NCI-H1417 (cell line): ENCODE data around the gene NETO1.

Experiments used
- DNase-seq, 3 experiments: peaks; one replicate each; lab custom pipeline; 2025; lab: John Stamatoyannopoulos, UW

The NETO1 gene

DNA sequence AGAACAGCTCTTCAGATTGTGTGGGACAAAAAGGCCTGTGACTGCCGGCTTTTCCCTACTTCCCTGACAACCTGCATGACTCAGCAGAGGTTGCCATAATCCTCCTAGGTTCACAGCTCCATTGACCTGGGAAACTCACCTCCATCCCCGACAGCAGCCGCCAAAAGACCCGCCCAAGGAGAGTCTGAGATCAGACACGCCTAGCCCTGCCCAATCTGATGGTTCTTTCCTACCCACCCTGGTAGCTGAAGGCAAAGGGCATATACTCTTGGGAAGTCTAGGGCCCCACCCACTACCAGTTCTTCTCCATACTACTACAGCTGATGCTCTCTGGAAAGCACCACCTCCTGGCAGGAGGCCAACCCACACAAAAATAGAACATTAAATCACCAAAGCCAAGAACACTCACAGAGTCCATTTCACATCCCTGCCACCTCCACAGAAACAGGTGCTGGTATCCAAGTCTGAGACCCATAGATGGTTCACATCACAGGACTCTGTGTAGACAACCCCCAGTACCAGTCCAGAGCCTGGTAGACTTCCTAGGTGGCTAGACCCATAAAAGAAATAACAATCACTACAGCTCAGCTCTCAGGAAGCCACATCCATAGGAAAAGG, 140.6 kb downstream of the NETO1 start:
- peak in 1 of 3 experiments; percentile 44 for DNase-seq

DNA sequence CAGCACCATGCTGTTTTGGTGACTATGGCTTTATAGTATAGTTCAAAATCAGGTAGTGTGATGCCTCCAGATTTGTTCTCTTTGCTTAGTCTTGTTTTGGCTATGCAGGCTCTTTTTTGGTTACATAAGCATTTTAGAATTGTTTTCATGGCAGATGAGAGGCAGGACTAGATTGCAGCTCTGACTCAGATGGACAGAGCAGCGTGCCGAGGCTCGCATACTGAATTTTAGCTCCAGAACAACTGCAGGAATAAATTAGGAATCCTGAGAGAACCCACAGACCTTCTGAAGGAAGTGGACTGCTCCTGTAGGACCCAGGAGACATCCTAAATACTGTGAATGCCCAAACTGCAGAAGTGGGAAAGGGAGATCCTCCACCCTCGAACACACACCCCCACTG, 141.6 kb downstream of the NETO1 start:
- DNase-seq: no peak

DNA sequence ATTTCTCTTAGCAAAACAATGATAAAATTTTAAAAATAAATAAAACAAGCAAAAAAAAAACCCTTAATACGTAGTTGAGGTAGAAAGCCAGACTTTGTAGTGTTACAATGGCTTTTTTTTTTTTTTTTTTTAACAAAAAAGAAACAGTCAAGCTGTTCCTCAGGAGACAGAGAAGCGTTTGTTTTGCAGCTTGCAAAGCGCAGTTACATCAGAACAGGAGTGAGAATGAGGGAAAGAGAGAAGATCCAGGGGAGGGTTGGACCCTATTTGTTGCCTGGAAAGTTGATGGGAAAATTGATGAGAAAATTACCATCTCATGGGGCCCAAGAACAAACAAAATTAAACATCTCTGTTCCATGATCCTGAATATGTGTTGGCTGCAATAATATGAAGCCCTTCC, 146.5 kb downstream of the NETO1 start:
- no peak for DNase-seq

DNA sequence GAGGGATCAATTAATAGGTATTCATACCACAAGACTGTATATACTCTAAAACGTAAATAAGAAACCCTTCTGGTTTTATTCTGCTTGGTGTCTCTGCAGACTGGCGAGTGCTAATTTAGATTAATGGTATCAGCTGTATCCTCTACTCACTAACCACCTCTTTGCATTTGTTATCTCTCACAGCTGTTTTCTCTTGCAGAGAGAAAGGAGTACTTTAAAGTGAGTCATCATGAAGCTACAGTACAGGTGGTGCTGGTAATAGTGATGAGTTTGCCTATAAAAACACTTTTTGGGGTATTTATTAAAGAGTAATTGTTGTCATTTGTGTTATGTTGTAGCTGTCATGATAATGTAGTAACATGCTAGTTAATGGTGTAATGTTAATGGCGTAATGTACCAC, 147.7 kb downstream of the NETO1 start:
- peak in 1 of 3 experiments; percentile 62 for DNase-seq

DNA sequence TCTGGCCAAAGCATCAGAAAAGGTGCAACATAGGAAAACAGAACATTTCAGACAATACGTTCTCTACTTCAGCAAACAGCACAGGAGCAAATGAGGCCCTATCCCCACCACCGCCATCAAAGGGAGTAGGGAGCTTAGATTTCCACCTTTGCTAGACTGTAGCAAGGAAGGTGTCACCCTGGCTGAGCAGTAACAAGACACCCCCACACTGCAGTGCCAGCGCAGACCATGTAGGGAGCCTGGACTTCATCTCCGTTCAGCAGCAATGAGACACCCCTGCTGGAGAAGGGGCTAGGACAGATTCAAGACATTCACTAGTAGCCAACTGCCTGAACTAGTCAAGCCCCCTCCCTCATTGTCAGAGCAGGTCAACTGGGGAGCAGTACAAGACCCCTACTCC, 163.6 kb downstream of the NETO1 start:
- DNase-seq: no peak

DNA sequence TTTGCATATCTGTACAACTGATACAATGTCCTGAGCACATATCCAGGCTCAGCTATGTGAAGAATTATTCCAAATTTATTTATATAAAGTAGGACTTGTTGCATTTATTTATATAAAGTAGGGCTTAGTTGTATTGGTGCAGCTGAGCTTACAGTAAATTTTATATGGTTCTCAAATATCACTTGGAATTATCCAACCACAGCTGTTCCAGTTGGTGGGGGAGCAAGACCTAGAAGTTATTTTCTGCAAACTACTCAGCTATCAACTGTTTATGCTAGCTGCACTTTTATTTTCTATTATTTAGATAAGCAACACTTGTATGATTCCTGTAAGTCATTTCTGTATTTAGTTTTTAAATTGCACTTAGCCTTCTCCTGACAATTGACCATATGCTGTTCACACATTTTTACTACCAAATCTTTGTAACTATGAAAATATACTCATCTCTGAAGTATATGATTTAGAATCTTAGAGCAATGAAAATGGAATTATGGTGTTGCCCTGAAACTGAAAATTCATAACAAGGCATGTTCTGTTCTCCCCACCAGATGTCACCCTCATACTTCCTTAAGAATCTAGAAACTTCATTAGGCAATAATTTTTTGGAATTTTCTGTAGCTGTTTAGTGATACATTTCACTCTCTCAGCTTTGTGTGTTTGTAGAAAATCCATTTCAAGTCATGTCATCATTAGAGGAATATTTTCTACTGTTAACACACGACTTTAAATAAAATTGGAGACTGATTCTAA, 166.7 kb downstream of the NETO1 start:
- DNase-seq: peak in 1 of 3 experiments; percentile 76

DNA sequence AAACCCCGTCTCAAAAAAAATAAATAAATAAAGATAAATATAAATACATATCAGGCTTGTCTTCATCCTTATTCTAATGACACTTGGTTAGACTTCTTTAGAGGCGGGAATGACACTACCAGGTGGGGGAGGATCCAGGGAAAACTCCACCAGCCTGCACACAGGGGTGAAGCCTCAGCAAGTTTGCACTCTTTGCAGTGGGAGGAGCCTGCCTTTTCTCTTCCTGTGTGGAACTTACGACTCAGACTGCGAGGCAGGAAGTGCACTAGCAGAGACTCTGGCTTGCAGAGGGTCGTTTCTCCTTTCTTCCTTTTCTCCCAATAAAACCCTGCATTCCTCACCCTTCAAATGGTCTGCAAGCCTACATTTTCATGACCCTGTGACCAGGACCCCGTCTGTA, 170.1 kb downstream of the NETO1 start:
- DNase-seq: no peak

DNA sequence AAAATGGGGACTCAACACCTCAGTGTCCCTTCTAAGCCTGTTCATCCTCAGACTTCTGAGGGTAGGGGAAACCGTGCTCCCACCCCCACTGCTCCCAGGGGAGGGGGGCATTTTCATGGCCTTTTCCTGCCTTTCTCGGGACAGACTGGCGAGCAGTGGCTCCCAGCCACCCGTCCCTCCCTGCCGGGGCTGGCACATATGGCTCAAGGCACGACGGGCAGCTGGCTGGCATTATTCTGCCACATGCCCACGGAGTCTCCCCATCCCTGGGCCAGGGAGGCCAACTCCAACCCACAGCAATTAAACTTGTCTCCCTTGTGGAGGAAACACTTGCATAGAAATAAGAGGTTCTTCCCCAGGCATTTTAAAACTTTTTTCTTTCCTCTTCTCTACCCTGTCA, 175.2 kb downstream of the NETO1 start:
- DNase-seq: peak in 2 of 3 experiments; percentile 62 to 72
